Nucleus accumbens (tissue), 56 donors: ENCODE results near the gene CHRM3.
"Not testable (repeated sequence)": the region's sequence is repeated elsewhere in the genome, so short reads cannot be mapped to it uniquely, and the experiment has no call there.

Experiments
- DNase-seq, 56 donors: peaks; one replicate each; lab custom pipeline; 2025; lab: John Stamatoyannopoulos, UW

CHRM3 gene

DNA sequence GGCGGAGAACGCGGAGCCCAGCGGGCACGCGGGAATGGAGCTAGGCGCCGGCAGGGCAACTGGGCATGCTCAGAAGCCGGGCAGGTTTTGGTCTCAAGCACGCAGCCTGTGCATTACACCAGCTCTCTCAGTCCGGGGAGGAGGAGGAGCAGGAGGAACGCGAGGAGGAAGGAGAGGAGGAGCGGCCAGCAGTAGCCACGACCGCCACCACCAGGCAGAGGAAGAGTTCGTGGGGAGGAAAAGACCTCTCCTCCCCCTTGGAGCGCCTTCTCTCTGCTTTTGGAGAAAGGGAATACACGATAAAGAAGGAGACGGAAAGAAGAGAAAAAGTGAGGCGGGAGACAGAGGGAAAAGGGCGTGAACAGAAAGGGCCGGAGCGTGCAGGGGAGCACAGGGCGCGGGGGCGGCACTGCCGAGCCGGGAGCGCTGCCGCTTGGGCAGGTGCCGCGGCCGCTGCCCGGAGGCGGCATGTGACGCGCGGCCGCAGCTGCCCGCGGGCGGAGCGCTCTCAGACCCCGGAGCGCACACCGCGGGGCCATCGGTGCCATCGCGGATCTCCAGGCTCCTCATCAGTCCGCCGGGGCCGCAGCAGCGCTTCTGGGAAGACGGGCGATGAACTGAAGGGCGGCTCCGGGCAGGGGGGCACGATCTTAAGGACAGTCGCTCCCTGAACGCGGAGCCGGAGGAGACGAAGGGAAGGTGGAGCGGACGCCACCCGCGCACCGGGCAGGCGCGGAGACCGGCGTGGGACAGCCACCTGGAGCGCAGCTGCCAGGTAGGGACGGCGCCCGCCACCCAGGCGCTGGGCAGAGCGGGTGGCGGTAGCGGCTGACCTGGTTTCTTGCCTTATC lies at the start of gene CHRM3:
CHRM3 (plus strand) TSS at position 116 of the 851 bp plus-strand sequence. CDS start 520,884 bp downstream, outside the sequence.
- DNase-seq: peak in 17 of 56 donors; percentile 4 to 60 (median 16)

- no peak for DNase-seq
Observed at GRCh38 chr1:239337799-239338430, 48.5 kb upstream of the CHRM3 start.

GRCh38 chr1:239347776-239348175 lies 38.6 kb upstream of the CHRM3 start:
- no peak for DNase-seq

DNA sequence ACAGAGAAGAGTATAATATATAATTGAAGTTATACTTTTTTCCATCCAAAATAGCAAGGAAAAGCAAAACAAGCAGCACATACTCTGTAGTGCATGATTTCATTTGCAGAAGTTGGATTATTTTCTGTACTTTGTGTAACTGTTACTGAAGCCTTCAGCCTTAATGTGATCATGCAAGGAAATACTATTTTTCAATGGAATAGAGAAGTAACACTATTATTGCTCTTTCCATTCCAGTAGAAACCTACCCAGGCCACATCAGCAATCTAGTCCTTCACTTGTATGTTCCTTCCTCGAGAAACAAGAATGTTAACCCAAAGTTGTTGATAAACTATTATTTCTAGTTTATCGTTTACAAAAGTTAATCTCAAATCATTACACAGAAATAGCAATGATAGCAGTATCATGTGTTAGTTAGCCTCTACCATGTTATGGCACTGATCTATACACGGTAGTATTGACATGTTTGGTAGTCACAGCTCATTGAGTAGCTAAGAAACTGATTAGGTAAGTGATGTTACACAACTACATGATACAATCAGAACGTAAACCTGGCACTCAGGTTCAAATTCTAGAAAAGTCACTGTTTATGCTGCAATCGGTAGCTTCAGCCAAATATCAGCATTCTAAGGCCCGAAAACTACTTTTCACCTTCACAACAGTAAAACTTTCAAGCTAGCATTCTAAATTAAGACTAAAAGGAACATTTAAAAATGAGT lies 37.6 kb upstream of the CHRM3 start:
- DNase-seq: no peak

GRCh38 chr1:239349699-239350098 lies 36.7 kb upstream of the CHRM3 start:
- no peak for DNase-seq

DNA sequence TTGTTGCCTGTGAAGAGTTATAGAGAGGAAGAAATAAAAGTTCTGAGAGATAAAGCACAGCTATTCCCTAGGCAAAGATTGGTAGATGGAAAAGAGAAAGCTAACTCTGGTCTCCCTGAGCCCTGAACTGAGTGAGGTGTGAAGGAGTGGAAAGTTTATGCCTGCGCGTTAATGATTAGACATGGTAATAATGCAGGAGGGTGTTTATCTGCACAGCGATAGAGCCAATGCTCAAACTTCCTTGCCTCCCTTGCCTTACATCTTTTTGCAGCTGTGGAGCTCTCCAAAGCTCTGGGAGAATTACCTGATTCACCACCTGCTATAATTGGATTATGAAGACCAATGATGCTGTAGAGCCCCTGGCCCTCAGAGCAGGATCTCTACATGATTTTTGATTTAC lies 32.8 kb upstream of the CHRM3 start:
- no peak for DNase-seq

DNA sequence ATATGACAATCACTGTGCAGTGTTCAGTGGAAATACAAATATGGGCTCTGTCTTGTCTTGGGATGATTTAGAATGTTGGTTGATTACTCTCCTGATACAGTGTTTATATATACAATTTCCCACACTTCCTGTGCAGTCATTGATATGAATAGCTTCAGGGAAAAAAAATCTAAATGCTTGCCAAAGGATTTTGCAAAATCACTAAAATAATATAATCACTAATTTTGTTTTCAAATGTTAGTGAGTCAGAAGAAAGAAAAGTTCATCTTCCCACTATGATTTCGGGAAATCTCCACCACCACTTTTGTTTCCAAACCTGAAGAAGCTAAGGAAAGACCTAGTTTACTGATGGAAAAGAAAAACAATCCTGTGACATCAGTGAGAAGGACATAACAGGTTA lies 32.1 kb upstream of the CHRM3 start:
- no peak for DNase-seq

- no peak for DNase-seq
Observed at GRCh38 chr1:239357867-239358266, 28.5 kb upstream of the CHRM3 start.

GRCh38 chr1:239361403-239361802 lies 25.0 kb upstream of the CHRM3 start:
- no peak for DNase-seq

- no peak for DNase-seq
Observed at GRCh38 chr1:239363930-239364329, 22.4 kb upstream of the CHRM3 start.

- DNase-seq: no peak
Observed at GRCh38 chr1:239367196-239367810, 19.1 kb upstream of the CHRM3 start.

DNA sequence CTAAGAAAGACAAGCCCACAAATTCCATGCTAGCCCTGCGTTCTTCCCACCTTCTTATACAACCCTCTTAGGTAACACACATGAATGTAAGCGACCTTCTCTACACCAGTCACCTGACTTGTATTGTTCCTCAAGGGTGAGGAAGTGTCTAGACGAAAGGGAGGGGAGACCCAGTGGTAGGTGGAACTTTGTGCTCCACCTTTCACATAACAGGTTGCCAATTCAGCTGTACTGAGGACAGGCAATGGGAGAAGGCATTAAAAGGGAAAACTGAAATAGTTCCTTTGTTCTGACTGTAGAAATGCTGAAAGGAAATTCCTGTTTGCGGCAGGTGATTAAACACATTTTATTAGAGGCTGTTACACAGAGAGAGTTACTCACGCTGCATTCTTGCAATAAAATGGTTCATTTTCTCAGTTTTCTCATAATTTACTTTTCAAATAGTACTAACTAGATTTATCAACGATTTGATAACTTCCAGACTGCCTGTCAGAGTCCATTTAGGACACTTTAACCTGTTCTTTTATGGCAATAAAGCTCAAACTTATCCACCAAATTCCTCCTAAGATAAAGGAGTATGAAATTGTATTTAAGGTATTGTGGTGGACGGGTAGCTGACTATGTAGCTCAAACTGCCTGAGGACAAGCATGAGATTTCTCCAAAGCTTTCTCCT lies 17.8 kb upstream of the CHRM3 start:
- DNase-seq: no peak

DNA sequence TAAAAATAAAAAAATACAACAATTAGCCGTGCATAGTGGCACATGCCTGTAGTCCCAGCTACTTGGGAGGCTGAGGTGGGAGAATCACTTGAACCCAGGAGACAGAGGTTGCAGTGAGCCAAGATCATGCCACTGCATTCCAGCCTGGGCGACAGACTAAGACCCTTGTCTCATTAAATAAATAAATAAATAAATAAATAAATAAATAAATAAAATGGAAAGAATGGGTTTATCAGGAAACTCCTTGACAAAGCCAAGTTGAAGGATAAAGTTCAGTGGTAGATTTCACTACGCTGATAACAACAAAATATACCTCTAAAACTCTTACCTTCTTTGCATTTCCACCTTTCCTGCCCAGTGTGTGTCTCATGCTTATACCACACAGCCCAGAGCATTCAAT lies 15.5 kb upstream of the CHRM3 start:
- DNase-seq: not testable (repeated sequence)

- no peak for DNase-seq
Observed at GRCh38 chr1:239382666-239383065, 3.7 kb upstream of the CHRM3 start.

GRCh38 chr1:239383714-239384113 lies 2.7 kb upstream of the CHRM3 start:
- no peak for DNase-seq

DNA sequence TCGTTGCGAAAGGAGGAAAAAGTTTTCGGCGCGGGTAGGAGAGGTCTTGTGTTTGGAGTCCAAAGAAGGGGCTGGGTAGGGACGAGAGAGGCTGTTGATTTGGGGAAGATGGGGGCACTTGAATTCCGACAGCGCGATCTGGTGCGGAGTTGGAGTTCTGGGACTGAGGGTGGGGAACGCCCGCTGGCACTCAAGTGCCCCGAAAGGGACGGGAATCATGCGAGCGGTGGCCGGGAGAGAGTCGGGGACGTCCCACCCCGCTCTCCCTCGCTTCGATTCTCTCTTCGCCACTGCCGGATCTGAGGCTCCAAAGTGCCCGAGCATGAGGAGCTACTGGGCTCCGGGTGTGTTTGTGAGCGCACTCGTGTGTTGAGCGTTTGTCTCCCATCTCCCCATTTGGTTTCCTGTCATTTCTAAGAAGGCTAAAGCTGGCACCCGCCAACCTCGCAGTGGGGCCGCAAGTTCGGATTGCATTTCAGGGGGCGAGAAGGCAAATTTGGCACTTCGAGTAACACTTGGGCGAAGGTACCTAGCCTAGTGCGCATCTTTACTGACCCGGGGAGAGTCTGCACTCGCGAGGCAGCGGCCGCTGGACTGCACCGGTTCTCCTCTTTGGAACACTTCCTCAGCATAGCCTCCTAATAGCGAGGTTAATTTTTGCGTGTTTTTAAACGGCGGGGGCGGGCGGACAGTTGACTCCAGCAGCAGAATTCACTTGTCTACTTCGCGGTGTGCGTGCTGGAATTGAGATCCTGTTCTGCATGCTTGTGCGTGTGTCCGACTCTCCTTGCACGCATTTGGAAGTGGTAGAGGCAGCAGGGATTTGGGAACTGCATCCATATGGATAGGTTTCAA lies 1.2 kb downstream of the CHRM3 start:
- DNase-seq: peak in 3 of 56 donors; percentile 2 to 5 (median 3)

- DNase-seq: no peak
Observed at GRCh38 chr1:239388159-239388485, 1.8 kb downstream of the CHRM3 start.

DNA sequence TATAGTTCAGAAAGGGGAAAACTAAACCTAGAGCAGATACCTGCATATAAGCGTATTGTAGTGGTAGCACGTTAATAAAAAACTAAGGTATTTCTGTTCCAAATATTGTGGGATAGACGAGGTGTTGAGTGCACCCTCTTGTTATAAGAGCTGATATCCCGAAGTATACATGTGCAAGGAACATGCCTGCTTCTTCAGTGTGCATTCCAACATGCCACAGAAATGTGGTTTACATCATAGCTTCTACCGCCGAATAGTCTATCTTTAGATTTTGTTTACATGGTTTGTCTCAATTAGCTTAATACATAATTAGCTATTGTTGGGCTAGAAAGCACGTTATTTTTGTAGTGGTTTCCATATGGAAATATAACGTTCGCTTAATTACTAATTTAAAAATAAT lies 2.2 kb downstream of the CHRM3 start:
- DNase-seq: no peak

GRCh38 chr1:239389703-239390102 lies 3.3 kb downstream of the CHRM3 start:
- DNase-seq: no peak

DNA sequence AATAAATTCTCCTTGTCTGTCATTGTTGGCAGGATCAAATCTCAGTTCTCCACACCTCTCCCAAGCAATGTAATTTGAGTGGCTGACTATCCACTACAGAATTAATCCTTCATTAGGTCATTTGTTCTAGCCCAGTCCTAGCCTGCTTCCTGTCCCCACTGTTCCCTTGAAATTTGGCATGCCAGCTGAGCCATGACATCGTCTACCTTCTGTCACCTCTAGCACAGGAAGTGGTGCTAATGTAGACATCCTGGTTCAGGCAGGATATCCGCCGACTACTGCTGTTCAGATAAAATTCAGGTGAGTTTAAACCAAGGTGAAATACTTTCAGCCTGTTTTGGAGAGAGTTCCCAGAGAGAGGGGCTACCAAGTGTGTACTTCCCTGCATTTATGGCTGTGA lies 5.9 kb downstream of the CHRM3 start:
- no peak for DNase-seq
